Mesenteric fat pad (tissue), 1 donor: ENCODE results near the gene LRCH1. TPM values are rescaled to one million over a fixed set of nuclear protein-coding genes. Genes with fewer than 3 reads are reported as not detected.

ENCODE experiments used
- DNase-seq: peaks from one replicate; pipeline ENCODE4 v3.0.0-alpha.2; 2020; ENCODE audit warnings: low spot score
- total RNA-seq: library from RNA; stranded (reverse); fragmentation: NEBNext Ultra II Directional; extraction: Animal tissue kit (Norgen Biotek cat#: 25700); gene quantifications from one replicate; pipeline ENCODE4 v1.2.1, GENCODE V29; 2021
- donor health status: DM: yes; HTN: yes; CAD: no.

The LRCH1 gene
- total RNA-seq, 1 donor from 2014 or later: 21.0 TPM

DNA sequence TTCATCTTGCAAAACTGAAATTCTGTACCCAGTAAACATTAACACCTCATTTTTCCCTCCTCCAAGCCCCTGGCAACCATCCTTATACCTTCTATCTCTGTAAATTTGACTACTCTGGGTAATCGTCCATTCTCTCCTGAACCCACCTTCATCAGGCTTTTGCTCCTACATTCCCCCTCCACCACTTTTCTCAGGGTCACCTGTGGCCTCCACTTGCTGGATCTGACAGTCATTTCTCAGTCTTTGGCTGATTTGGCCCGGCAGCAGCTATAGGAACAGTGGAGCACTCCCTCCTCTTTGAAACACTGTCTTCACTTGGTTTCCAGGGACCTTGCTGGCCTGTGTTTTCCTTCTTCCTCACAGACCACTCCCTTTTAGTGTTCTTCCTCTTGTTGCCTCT, 83.5 kb downstream of the LRCH1 start:
- no peak for DNase-seq

DNA sequence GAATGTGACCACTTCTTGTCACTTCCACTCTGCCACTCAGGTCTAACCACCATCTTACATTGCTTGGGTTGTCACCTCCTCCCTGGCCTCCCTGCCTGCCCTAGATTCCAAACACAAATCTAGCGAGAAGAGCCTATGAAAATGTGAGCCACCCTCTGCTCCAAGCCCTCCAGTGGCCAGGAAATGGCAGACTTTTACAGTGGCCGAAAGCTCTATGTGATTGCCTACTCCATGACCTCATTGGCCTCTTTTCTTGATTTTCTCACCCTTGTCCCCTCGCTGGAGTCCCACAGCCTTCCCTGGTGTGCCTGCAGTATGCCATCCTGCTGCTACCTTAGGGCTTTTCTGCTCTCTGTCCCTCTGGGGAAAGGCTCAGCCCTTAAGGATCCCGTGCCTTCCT, 84.2 kb downstream of the LRCH1 start:
- DNase-seq: no peak

DNA sequence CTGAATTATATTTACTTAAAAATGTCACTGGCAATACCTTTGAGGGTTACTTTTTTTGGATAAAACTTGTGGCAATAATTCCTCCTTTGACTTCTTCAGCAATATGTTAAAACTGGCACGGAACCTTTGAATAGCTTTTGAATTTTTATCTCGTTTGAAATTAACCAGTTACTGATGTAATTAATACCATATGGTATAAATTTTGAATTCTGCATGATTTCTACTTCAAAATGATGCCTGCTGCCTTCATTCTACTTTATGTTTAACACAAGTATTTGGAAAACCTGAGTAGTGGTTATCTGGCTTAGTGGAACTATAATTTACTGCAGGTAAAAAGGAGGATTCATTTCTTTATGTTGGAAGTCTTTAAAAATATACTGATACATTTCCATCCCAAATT, 85.3 kb downstream of the LRCH1 start:
- no peak for DNase-seq

DNA sequence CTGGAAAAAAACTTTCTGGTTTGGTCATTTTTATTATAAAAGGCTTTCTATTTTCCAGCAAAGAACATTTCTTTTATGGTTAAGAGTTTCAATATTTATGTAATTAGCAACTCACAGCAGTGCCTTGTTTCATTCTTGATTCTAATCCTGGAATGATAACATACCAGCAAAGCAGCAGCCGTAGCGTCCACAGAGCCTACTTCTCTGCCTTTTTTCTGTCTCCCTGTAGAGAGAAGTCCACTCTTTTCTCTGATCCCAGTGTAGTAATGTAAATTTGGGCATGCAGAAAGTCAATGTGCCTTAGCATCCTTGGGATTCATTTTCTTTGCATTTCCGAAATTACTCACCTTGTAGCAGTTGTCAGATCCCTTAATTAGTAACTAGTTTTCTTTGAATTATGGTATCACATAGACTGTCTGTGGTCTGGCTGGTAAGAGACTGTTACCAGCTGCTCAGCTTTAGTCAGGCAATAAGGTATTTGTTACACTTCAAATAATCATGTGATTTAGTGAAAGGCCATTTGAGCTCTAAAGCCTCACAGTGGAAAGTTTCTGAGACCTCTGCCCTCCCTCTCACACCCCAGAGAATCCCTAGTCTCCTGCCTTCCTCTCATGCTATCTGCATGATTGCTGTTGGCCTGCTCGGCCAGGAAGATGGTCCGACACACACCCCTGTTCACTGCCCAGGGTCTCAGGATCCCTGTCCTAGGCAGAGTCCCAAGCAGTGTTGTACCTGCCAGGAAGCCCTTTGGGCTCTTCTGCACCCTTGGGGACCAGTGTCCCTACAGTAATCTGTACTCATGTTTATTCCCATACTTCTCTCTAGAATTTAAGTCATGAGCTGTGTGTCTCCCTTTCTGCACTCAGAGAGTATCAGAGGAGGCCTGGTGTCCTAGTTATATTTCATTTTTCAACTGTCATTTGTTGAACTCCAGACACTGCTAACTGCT, 86.3 kb downstream of the LRCH1 start:
- DNase-seq: no peak

DNA sequence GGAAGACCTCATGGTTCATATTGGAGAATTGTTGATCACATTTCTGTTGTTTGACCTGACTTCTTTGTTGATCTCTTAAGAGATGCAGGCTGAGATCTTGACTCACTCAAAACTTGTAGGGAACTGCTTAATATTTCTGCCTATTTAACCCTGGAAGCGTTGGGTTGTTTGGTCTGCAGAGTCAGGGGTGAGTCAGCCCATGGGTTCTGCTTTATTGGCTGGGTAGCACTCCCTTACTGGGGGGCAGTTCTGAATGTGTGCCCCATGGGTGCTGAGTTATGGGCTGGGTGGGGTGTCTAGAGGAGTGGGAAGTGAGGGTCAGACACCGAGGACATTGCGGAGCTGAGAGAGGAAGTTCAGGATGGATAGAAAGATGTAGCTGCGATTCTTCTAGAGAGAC, 87.9 kb downstream of the LRCH1 start:
- no peak for DNase-seq

DNA sequence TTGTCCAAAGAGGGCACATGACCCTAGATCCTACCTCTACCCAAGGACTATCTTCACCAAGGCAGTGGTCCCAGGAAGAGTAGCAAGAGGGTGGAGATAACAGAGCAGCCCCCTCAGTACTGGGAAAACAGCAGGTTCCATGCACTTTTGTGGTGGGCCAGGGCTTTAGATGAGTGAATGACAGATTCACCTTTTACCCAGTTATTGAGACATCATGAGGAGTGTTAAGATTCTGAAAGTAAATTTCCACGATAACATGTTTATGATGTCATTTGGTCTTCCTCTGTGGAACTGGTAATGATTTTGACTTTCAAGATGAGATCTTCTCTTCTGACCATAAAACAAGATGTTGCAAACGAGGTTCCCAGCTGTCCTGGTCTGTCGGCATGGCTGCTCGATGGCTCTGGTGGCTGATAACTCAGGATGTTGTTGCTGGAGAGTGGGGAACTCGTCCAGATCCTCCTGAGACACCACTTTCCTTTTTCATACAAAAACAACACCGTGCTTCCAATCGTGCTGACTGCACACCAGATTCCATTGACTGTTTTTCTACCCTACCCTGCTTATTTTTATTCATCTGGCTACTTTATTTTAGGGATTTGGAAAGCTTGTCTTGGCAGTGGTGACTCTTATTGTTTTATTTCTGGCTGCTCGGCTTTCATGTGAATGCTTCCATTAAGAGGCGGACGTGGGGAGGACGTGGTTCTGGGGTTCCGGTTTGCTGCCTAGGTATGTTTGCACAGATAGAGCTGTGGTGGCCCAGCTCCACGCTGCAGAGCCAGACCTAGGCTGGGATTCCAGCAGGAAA, 88.5 kb downstream of the LRCH1 start:
- no peak for DNase-seq

DNA sequence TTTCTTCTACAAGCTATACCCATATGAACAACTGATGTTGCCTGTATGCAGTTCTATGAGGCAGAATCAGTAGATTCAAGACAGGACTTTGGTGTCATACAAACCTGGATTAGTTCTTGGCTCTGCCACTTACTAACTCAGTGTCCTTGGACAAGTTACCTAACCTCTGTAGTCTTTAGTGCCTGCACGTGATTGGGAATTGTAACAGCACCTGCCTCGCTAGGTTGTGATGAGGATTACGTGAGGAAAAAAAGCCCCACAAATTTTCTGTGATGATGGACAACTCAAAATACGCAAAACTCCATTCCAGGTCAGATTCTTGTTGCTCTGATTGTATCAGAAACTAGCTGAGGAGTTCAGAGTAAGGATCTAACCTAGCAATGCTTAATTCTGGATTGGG, 89.3 kb downstream of the LRCH1 start:
- no peak for DNase-seq

DNA sequence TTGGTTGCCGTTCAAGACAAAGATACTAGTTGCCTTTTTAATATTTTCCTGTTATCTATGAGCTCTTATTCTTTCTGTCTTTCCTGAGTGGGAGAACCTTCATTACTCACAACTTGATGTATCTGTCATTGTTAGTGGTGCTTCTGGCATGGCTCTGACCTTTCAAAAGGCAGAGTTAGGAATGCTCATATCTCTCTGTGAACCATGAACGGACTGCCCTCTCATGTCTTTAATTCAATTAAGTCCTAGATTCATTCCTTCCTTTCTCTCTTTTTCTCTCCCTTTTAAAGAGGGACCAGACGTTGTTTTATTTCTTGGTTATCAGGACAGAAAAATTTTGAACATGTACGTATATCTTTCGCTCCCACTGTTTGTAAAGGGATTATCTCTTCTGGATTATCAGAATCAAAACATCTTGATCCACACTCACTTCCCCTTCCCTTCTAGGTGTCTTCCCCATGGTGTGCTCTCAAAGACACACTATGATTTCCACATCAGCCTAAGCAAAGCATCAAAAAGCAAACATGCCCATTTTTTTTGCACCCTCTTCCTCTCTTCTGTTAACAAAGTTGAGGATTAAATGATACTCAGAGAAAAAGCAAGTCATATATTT, 90.3 kb downstream of the LRCH1 start:
- no peak for DNase-seq

DNA sequence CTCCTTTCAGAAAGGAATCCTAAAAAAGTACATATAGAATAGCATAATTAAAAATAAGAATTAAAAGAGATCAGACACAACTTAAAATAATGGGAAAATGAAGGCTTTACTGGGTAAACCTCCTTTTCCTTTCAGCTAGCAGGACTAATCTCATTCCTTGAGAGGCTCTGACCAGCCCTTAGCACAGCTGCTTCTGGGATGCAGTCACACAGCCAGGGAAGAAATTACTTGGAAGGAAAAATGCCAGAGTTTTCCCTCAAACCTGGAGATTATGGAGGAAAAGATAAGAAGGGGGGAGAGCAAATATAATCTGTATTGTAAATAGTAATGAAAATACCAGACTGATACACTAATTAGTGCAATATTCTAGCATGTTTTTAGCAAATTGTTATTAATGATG, 91.8 kb downstream of the LRCH1 start:
- DNase-seq: no peak

DNA sequence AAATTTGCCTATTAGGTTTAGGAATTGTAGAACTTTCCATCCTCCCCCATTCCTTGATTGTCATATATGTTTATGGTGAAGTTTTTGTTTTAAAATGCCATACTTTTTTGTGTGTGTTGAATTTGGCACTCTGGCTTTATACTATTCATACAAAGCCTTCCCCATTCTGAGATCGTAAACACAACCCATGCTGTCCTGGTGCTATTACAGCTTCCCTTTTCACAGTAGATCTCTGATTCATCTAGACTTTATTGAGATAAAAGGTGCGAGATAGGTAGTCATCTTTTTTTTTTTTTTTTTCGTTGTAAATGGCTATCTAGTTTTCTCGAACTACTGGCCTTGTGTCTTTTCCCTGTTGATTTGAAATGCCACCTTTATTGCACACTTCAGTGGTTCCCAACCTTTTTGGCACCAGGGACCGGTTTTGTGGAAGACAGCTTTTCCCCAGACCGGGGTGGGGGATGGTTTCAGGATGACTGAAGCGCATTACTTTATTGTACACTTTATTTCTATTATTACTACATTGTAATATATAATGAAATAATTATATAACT, 94.6 kb downstream of the LRCH1 start:
- no peak for DNase-seq

DNA sequence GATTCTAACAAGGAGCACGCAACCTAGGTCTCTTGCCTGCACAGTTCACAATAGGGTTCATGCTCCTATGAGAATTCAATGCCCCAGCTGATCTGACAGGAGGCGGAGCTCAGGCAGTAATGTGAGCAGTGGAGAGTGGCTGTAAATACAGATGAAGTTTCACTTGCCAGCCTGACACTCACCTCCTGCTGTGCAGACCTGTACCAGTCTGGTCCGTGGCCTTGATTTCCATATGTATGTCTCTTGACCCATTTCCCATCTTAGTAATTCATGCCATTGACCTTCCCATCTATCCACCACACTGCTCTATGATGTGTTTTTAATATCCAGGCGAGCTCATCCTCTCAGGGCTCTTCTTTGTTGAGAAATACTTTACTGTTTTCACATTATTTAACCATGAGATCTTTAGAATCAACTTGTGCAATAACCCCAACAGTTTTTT, 95.2 kb downstream of the LRCH1 start:
- no peak for DNase-seq

DNA sequence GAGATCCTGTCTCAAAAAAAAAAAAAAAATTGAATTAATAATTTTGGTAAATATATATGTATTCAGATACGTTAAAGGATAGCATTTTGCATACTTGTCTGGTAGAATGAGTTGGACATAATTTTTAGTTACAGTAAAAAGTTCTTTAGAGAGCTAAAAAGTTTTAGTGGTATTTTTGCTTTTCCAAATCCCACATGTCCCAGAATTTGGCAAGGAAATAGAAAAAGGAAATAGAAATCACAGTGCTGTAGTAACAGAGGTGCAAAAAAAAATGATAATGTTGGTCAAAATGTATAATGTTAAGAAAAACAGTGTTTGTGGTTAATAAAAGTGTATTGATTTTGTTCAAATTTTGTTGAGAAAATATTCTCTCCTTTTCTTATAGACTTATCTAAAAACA, 96.8 kb downstream of the LRCH1 start:
- DNase-seq: no peak

DNA sequence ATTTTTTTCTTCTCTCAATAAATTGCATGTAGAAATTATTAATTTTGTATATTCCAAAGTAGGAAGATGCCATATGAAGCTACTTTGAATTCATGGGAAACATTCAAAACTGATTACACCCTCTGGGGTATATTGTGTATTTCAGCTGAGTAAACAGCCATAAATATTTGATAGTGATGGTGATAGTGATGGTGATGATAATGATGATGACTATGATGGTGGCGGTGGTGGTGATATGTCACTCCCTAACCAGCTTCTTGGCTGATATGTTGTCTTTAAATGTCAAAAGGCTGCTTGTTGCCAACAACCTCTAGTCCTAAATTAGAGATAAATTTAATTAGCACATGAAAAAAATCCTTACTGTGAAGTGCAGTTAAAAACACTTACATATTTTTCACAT, 102.0 kb downstream of the LRCH1 start:
- no peak for DNase-seq

DNA sequence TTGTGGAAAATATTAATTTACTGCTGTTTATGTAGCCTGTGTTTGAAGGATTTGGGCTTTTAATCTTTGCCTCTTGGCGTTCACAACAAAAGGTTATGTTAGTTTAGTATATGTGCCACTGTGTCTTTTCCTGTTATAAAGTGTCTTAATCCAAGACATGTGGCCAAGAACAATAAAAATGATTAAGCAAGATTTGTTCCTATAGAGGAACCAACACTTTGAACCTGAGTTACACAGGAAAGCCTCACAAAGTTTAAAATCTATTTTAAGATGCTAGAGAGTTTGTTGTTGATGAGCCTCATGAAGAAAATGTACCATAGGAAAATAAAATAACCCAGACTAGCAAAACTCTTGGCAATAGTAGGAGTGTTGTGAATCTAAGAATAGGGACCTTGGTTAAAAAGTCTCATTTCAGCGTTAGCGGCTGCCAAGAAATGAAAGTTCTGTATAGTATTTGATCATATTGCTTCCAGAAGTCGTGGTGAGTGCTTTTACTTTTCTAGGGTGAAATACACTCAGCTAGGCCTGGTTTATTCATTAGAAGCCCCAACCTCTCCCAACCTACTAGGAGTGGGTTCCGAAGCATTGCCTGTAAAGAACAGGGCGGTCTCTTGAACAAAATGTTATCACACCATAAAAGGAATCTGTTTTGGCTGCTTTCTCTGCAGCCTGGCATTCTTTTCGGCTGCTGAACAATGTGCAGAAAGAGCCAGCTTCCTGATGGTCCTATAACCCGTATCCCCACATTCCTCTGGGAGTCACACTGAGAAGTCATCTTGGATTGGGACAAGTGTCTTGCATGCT, 102.6 kb downstream of the LRCH1 start:
- DNase-seq: no peak

DNA sequence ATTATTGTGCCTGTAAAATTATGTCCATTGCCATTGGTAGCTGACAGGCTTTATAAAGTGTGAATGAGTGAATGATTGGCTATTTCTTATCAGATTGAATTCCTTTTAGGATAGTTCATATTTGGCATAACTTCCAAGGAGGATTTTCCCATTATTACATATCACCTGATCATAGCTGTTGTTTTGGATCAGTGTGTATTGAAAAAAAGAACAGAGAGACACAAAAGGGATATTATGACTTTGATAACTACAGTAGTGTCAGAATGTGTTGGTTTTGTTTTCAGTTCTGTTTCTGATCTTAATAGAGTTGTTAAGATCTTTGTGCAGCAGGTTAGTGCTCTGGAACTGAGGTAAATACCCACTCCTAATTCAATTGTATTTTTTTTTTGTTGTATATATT, 103.8 kb downstream of the LRCH1 start:
- no peak for DNase-seq

DNA sequence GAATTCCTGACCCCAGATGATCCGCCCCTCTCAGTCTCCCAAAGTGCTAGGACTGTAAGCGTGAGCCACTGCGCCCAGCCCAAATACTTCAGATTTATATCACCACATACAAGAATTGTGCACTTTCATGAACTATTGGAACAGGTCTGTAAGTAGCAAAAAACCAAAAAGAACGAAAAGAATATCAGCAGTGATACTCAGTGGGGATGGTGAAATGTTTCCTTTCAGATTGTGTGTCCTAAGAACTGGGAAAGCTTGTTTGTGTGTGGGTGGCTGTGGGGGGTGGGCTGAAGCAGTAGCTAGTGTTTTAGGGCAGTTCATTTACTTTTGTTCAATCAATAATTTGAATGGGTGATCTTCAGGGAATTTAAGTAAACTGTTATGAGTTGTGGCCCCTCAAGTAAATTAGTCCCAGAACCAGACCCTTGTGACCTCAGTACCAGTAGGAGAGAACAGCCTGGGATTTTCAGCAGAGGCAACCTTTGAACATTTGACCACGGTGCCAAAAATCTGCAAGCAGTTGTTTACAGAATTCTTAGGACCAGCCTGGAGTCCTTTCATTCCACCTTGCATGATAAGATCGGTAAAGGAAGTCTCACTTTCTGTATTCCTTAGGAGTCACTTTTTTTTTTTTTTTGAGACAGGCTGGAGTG, 106.6 kb downstream of the LRCH1 start:
- DNase-seq: no peak

DNA sequence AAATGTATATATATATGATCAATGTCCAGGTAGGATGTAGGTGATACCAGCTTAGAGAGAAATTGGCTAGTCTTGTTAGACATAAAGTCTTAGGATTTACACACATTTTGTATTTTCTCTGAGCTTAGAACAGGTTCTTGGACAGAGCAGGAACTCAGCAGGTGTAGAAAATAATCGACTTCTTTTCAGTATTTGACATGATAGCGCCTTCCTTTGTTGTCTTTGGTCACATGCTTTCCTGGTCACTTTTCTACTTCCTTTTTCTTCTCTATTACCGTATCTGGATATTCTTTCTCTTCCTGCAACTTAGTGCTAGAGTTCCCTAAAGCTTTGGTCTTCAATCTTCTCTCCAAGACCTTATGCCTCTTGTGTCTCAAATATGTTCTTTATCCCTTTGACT, 107.4 kb downstream of the LRCH1 start:
- DNase-seq: no peak

DNA sequence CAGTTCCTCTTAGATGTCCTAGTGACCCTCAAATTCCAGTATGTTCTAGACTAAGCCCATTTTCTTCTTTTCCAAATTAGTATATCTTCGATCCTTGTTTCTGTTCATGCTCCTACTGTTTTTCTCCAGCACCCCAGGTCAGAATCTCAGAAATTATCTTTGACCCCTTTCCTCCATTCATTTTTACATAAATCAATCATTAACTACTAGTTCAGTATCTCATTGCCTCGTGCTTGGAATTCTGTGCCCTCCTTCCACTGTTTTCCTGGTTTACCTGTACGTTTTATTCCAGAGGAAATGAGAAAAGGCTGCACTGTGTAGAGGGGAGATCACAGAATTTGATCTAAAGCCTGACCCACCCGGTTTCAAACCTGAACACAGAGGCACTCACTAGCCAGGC, 107.9 kb downstream of the LRCH1 start:
- DNase-seq: no peak

DNA sequence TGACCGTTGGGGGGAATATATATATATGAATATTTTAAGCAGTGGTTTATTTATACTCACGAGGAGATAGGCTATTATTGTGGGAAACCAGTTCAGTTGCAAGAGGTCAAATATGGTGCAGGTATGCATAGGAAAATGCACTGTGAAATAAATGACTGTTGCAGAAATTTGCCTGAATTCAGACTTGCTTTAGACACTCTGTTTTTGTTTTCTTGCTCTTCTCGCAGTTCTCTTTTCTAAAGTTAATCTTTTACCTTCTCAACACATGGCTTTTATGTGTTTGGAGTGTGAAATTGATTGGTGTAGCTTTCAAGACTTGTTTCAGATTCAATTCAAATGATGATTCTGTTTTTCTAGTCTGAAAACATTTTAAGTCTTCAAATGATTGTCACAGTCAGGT, 109.7 kb downstream of the LRCH1 start:
- no peak for DNase-seq
